Activated CD8-positive, alpha-beta memory T cell treated with anti-CD3 and anti-CD28 coated beads for 4 hours (primary cell): ENCODE measurements around the gene AKR1B15.
"Not testable (repeated sequence)": the region's sequence is repeated elsewhere in the genome, so short reads cannot be mapped to it uniquely, and the experiment has no call there.

Source experiments
- DNase-seq, 2 donors: peaks; one replicate each; pipeline ENCODE4 v3.0.0-alpha.2; 2020; ENCODE audit warnings: low read depth in 2 of 2

Gene AKR1B15

GRCh38 chr7:134548877-134549276 is at the start of gene AKR1B15:
Gene AKR1B15, plus strand, starts transcription at chr7:134549110. Its CDS starts 15,510 bp downstream, at chr7:134564620.
- no peak for DNase-seq

- DNase-seq: no peak
Observed at GRCh38 chr7:134500406-134500805, 48.5 kb upstream of the AKR1B15 start.

DNA sequence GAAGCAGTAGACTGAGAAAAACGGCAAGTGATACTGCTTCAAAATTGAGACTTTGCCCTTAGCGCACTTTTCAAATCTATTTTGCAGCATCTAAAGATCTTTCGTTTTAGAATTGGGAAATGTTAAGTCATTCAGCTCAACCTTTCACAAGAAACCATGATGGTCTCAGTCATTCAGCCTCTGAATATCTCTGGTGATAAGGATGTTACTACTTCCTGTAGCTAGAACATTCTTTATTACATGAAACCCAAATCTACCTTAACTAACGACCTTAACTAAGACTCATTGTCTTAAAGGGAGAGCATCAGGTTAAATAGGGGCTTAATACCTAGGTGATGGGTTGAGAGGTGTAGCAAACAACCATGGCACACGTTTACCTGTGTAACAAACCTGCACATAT is 47.9 kb upstream of the AKR1B15 start:
- no peak for DNase-seq

DNA sequence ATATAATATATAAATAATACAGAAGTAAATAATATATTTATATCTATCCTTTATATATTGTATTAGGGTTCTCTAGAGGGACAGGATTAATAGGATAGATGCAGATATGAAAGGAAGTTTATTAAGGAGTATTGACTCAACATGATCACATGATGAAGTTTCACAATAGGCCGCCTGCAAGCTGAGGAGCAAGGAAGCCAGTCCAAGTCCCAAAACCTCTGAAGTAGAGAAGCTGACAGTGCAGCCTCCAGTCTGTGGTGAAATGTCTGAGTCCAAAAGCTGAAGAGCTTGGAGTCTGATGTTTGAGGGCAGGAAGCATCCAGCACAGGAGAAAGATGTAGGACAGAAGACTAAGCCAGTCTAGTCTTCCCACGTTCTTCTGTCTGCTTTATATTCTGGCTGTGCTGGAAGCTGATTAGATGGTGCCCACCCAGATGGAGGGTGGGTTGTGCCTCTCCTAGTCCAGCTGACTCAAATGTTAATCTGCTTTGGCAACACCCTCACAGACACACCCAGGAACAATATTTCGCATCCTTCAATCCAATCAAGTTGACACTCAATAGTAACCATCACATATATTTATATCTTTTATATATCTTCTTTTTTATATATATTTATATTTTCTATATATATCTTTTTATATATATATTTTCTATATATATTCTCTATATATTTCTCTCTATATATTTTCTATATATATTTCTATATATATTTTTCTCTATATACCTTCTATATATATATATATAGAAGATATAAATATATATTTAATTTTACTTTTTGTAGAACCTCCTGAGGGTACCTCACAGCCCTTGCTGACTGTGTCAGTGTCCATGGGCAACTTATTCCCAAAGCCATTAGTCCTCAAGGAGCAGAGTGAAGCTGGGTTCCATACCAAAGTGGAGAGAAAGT is 46.2 kb upstream of the AKR1B15 start:
- DNase-seq: no peak

- no peak for DNase-seq
Observed at GRCh38 chr7:134504660-134505164, 44.2 kb upstream of the AKR1B15 start.

DNA sequence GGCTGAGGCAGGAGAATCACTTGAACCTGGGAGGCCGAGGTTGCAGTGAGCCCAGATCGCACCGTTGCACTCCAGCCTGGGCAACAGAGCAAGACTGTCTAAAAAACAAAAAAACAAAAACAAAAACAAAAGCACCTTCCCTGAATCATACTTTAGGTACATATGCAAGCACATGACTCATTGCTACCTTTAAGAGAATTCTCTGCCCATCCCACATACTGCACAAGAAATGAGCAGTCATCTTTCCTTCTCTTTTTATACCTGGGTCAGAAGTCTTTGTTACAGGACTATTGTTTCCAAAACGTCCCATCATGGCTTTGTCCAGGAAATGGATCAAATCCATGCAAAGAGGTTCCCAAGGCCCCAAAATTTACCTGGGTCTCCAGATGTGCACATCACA is 43.1 kb upstream of the AKR1B15 start:
- no peak for DNase-seq

DNA sequence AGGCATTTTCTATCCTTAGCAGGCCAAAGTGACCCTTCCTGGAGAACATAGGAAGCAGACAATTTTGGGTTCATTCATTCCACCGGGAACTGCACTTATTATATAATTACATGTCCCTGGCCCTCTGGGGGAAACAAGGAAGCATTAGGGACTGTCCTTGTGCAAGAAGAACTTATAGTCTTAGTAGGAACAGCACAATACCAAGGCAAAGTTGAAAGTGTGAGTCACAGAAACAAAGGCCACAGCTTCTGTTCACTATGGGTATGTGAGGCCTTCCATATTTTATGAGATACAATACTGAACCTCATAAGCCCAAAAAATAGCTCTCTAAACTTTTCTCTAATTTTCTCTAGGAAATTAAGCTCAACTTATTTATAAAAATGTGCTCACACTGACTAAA is 39.9 kb upstream of the AKR1B15 start:
- DNase-seq: no peak

DNA sequence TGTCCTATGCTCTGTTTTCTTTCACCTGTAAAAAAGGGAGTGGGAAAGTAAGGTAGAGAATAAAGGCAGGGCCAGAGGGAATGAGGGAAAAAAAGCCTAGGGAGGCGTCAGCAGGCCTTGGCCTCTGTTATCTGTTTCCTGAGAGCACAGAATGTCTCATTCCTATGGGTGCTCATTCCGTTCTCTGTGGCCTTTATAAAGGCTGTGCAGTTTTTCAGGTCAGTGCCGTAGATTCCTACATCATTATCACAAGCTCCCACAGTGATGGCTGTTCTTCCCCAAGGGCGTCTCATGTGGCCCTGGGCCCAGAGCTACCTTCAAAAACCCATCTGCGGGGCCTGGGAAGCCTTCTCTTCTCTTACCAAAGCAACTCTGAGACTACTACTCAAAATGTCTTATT is 38.3 kb upstream of the AKR1B15 start:
- DNase-seq: no peak

GRCh38 chr7:134512271-134512670 is 36.6 kb upstream of the AKR1B15 start:
- no peak for DNase-seq

DNA sequence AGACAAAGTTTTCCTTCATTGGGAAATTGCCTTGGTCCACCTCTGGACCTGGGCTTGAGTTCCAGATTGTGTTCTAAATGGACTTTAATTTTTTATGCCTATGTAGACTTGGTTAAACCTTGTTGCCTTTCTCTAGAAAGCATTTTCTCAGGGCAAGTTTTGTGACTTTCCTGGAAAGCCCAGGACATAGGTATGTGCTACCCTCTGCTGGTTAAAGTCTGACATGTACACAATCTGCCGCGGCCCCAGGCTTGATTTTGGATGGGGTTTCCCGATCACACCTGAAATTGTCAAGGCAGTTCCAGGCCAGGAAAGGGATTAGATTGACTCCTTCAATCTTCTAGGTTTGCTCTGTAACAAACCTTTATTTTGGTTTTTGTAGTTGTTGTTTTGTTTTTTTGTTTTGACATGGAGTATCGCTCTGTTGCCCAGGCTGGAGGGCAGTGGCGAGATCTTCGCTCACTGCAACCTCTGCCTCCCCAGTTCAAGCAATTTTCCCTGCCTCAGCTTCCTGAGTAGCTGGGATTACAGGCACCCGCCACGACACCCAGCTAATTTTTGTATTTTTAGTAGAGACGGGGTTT is 35.6 kb upstream of the AKR1B15 start:
- no peak for DNase-seq

- DNase-seq: no peak
Observed at GRCh38 chr7:134514106-134514505, 34.8 kb upstream of the AKR1B15 start.

GRCh38 chr7:134514663-134515062 is 34.2 kb upstream of the AKR1B15 start:
- no peak for DNase-seq

DNA sequence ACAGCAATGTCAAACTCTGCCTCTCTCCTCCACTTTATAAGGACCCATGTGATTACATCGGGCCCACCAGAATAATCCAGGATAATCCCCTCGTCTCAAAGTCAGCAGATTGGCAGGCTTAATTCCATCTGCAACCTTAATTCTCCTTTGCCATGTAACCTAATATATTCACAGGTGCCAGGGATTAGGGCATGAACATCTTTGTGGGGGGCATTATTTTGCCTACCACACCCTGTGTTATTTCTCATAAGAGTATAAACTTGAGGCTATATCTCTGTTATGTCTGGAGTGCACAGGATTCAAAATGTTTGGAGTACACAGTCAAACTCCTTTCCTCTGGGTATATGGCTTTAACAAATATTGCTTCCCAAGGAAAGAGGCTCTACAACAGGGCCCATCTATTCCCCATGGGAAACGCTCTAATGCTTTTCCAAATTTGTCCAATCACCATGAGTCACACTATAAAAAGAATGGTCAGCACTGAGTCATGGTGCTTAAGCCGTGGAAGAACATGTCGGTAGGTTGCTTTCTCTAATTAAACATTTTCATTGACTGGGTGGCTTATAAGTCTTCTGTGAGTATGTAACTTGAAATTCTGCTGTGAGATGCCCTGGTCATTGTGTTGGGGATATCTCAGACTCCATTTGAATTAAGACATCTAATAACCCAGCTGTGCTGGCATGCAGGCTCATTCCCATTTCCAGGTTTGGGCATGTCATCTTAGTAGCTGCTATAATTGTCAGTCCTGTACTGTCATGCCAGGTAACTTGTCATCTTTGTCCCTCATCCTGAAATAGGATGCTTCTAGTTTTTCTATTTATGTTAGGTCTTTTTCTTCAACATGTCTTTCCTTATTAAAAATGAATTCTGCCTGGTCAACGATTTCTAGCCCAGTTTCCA is 33.1 kb upstream of the AKR1B15 start:
- no peak for DNase-seq

GRCh38 chr7:134520130-134520529 is 28.8 kb upstream of the AKR1B15 start:
- DNase-seq: no peak

GRCh38 chr7:134522601-134523000 is 26.3 kb upstream of the AKR1B15 start:
- no peak for DNase-seq

DNA sequence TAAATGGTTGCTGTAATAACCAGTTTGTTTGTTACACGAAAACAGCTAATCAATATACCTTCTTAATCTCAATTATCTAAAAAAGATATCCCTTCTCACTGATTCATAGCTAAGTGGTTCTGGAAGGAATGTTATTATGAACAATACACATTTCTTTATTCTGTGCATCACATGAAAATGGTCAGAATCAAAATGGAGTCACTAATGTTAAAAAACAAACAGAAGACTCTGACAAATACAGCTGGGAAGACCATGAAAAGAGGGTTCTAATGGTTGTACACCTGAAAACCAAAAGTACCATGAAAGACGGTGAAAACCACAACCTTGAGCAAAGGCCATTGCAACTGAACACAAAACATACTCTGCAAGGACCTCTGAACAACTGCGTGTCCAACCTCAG is 23.5 kb upstream of the AKR1B15 start:
- DNase-seq: not testable (repeated sequence)

DNA sequence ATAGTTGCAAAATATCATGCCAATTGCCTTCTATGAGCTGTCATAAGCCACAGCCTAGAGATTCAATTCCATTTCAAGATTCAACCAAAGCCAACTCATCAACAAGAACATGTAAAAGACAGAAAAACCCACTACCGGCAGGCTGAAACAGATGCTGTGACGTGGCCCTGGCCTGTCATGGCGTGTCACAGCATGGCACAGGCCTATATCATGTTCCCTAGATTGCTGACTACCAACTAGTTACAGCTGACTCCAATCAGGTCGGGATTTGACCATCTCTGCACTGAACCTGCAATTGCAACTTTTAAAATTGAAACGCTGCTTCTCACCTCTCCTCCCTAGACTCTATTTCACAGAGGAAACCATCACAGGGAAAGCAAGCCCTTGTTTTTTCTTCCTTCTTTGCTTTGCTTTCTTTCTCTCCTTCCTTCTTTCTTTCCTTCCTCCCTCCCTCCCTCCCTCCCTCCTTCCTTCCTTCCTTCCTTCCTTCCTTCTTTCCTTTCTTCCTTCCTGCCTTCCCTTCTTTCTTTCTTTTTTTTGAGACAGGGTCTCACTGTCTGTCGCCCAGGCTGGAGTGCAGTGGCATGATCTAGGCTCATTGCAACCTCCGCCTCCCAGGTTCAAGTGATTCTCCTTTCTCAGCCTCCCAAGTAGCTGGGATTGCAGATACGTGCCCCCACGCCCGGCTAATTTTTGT is 22.2 kb upstream of the AKR1B15 start:
- not testable (repeated sequence) for DNase-seq

- DNase-seq: no peak
Observed at GRCh38 chr7:134527979-134528371, 20.9 kb upstream of the AKR1B15 start.

DNA sequence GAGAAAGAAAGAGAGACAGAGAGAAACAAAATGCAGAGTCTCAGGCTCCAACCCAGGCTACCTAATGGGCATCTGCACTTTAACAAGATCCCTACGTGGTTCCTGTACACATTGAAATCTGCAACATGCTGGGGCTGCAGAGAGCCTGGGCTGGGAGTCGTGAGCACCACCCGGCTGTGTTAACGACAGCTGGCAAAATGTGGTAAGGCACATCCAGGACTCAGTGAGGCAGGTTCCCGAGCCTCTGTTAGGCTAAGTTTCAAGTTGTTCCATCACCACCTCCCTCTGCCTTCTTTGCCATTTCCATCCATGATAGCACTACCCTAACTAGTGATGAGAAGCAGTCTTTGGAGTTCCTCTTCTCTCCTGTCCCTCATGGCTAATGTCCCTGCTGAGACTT is 20.2 kb upstream of the AKR1B15 start:
- no peak for DNase-seq

- DNase-seq: no peak
Observed at GRCh38 chr7:134530460-134530859, 18.4 kb upstream of the AKR1B15 start.

GRCh38 chr7:134532180-134532953 is 16.5 kb upstream of the AKR1B15 start:
- DNase-seq: no peak
